Left ventricle myocardium inferior (tissue), 1 donor: ENCODE data around the gene HS6ST1. TPM values are rescaled to one million over a fixed set of nuclear protein-coding genes. Genes with fewer than 3 reads are reported as not detected.

Source experiments
- DNase-seq: peaks from one replicate; pipeline ENCODE4 v3.0.0-alpha.2; 2020
- H3K27ac ChIP-seq: fragments of 200-600 bp; replicated peaks from 2 replicates; pipeline ENCODE4 v1.8.0; 2021
- H3K27me3 ChIP-seq: fragments of 200-600 bp; 2 replicates; pipeline ENCODE4 v1.8.0; 2021; ENCODE audit warnings: low read depth
- H3K36me3 ChIP-seq: fragments of 200-600 bp; 2 replicates; pipeline ENCODE4 v1.8.0; 2021
- H3K4me1 ChIP-seq: fragments of 200-600 bp; 2 replicates; pipeline ENCODE4 v1.8.0; 2021
- H3K4me3 ChIP-seq: fragments of 200-600 bp; 2 replicates; pipeline ENCODE4 v1.8.0; 2021; ENCODE audit warnings: mild to moderate bottlenecking, moderate library complexity
- H3K9me3 ChIP-seq: fragments of 200-600 bp; replicated peaks from 2 replicates; pipeline ENCODE4 v1.8.0; 2021
- CTCF ChIP-seq: fragments of 200-600 bp; IDR thresholded peaks from 2 replicates; pipeline ENCODE4 v1.8.0; 2021; ENCODE audit warnings: antibody characterized with exemption, mild to moderate bottlenecking, borderline replicate concordance
- intact Hi-C: fragments of 100-400 bp; cut with micrococcal nuclease; formaldehyde crosslinking; loops from one replicate; pipeline ENCODE4 v1.11.0; 2022
- total RNA-seq: library from RNA; stranded (reverse); fragmentation: NEBNext Ultra II Directional; extraction: Animal tissue kit (Norgen Biotek cat#: 25700); gene quantifications from one replicate; pipeline ENCODE4 v1.2.1, GENCODE V29; 2021
- donor health status: DM: no; HTN: yes; CAD: no; lungs with severe emphysema.

HS6ST1 gene
- total RNA-seq, 1 donor from 2014 or later = 26.7 TPM

- no peak overlapping the region for H3K4me3 ChIP-seq
- no peak for DNase-seq
- intact Hi-C loops = no loop called here
Observed at GRCh38 chr2:128360711-128361110, 42.0 kb upstream of the HS6ST1 start.

DNA sequence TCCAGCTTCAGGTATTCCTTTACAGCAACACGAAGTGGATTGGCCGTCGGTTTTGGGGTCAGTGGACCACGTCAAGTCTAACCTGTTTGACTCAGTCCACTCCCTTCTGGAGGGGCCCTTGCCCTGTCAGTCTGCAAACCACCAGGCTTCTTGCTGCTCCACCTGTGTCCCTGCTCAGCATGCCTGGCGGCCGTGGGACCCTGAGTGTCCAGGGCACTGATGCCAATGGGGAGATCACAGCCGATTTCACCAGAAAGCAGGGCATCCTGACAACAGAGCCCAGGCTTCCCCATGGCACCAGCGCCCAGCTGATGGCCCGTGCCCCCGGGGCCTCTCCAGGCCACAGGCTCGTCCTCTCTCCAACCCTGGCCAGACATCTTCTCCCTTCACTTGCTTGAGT lies 41.2 kb upstream of the HS6ST1 start:
- Histone ChIP-seq H3K36me3 (no peaks in the 10 kb centered on the region), H3K9me3 (no peaks in the 10 kb centered on the region), H3K4me3 (no peak overlapping the region), H3K27ac (no peak overlapping the region), H3K4me1 (peaks cover 7% of the 10 kb centered on the region), H3K27me3 (no peaks in the 10 kb centered on the region)
- no peak for DNase-seq
- no peak for TF ChIP-seq CTCF
- intact Hi-C loops = no loop called here

More at GRCh38 chr2:128360711-128361110, 42.0 kb upstream of the HS6ST1 start:
- Histone ChIP-seq H3K27ac (no peak overlapping the region), H3K4me1 (peaks cover 7% of the 10 kb centered on the region), H3K36me3 (no peaks in the 10 kb centered on the region), H3K9me3 (no peaks in the 10 kb centered on the region), H3K27me3 (no peaks in the 10 kb centered on the region)
- TF ChIP-seq CTCF = no peak

- no peak for TF ChIP-seq CTCF
- no peak overlapping the region for H3K27ac ChIP-seq
- DNase-seq = no peak
- intact Hi-C loops = no loop called here
- peaks cover 7% of the 10 kb centered on the region for H3K4me1 ChIP-seq
- H3K36me3 ChIP-seq = no peaks in the 10 kb centered on the region
- H3K27me3 ChIP-seq = no peaks in the 10 kb centered on the region
- no peak overlapping the region for H3K4me3 ChIP-seq
- no peaks in the 10 kb centered on the region for H3K9me3 ChIP-seq
Observed at GRCh38 chr2:128358941-128359731, 40.5 kb upstream of the HS6ST1 start.

- no peaks in the 10 kb centered on the region for H3K27me3 ChIP-seq
- H3K9me3 ChIP-seq = no peaks in the 10 kb centered on the region
- TF ChIP-seq CTCF = no peak
- no peak overlapping the region for H3K4me3 ChIP-seq
- H3K27ac ChIP-seq = no peak overlapping the region
- H3K4me1 ChIP-seq = peaks cover 1% of the 10 kb centered on the region
- DNase-seq = no peak
- intact Hi-C loops = no loop called here
- no peaks in the 10 kb centered on the region for H3K36me3 ChIP-seq
Observed at GRCh38 chr2:128357506-128358370, 39.1 kb upstream of the HS6ST1 start.

DNA sequence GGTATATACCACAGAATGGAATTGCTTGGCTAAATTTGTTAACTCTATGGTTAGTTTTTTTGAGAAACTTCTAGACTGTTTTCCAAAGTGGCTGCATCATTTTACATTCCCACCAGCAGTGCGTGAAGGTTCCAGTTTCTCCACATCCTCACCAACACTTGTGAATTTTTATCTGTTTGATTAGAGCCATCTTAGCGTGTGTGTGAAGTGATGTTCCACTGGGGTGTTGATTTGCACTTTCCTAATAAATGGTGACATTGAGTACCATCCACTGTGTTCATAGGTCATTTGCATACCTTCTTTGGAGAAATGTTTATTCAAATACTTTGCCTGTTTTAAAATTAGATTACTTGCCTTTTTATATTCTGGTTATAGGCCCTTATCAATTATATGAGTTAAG lies 37.5 kb upstream of the HS6ST1 start:
- Histone ChIP-seq H3K4me3 (no peak overlapping the region), H3K27me3 (no peaks in the 10 kb centered on the region), H3K4me1 (no peaks in the 10 kb centered on the region), H3K9me3 (peaks cover 12% of the 10 kb centered on the region), H3K36me3 (no peaks in the 10 kb centered on the region), H3K27ac (no peak overlapping the region)
- no peak for DNase-seq
- intact Hi-C loops = no loop called here
- no peak for TF ChIP-seq CTCF
